IMR-90 (cell line): Measurements from ENCODE around the gene CCDC18.

Experiments
- CTCF ChIP-seq: conservative IDR thresholded peaks from 2 replicates; pipeline ENCODE4 v1.5.1; 2012; ENCODE audit warnings: mild to moderate bottlenecking, low read depth, low read length, improper control_type of control experiment
- MXI1 ChIP-seq: IDR thresholded peaks from 2 replicates; pipeline ENCODE4 v1.6.1; 2012; ENCODE audit warnings: low read depth, mild to moderate bottlenecking, low read length, moderate library complexity, borderline replicate concordance
- POLR2A ChIP-seq: IDR thresholded peaks from 2 replicates; pipeline ENCODE4 v1.6.1; 2012; ENCODE audit warnings: mild to moderate bottlenecking, low read depth, low read length
- RFX5 ChIP-seq: IDR thresholded peaks from 2 replicates; pipeline ENCODE4 v1.8.0; 2012; ENCODE audit warnings: low read depth, mild to moderate bottlenecking, low read length, moderate library complexity

- no peak for TF ChIP-seq CTCF
- no peak for TF ChIP-seq POLR2A
- TF ChIP-seq RFX5, result no peak
- no peak for TF ChIP-seq MXI1
These were observed 121.6 kb downstream of the CCDC18 start for GRCh38 chr1:93302078-93302477.
